ENCODE measurements around the gene NAALADL2.

DNA sequence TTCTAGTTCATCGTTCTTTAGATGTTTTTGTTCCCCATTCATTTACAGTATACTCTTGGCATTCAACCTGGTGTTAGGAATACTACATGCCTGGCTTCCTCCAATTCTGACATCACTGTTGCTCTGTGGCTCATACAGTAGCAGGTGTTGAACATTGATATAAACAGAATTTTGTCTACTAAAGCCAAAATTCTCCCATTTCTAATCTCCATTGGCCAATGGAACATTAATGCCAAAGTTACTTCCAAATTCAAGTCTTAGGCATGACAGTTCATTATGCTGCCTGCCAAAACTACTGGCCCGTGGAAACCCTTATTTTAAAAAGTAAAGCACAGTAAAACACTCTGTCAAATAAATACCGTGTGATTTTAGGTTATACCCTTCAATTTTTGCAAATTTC, 368.0 kb downstream of the NAALADL2 start:
- TF ChIP-seq, protein P1, sequence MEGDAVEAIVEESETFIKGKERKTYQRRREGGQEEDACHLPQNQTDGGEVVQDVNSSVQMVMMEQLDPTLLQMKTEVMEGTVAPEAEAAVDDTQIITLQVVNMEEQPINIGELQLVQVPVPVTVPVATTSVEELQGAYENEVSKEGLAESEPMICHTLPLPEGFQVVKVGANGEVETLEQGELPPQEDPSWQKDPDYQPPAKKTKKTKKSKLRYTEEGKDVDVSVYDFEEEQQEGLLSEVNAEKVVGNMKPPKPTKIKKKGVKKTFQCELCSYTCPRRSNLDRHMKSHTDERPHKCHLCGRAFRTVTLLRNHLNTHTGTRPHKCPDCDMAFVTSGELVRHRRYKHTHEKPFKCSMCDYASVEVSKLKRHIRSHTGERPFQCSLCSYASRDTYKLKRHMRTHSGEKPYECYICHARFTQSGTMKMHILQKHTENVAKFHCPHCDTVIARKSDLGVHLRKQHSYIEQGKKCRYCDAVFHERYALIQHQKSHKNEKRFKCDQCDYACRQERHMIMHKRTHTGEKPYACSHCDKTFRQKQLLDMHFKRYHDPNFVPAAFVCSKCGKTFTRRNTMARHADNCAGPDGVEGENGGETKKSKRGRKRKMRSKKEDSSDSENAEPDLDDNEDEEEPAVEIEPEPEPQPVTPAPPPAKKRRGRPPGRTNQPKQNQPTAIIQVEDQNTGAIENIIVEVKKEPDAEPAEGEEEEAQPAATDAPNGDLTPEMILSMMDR (IDR thresholded peaks at IDR 0.05): no peak
- TF ChIP-seq ZFX (IDR thresholded peaks at IDR 0.05; ENCODE audit: borderline replicate concordance): no peak
